Tongue (tissue), 2 donors: ENCODE measurements around the gene KCNIP1. TPM values are rescaled to one million over a fixed set of nuclear protein-coding genes. Genes with fewer than 3 reads are reported as not detected.

Experiments
- DNase-seq: peaks from one replicate; pipeline ENCODE4 v3.0.0-alpha.2; 2015
- total RNA-seq: library from RNA; depleted of rRNA; stranded (reverse); fragments of >200 nt; gene quantifications from one replicate; pipeline ENCODE4 v1.2.3, GENCODE V29; 2014

The KCNIP1 gene
- total RNA-seq, 1 donor from 2014 or later, result 4.2 TPM

DNA sequence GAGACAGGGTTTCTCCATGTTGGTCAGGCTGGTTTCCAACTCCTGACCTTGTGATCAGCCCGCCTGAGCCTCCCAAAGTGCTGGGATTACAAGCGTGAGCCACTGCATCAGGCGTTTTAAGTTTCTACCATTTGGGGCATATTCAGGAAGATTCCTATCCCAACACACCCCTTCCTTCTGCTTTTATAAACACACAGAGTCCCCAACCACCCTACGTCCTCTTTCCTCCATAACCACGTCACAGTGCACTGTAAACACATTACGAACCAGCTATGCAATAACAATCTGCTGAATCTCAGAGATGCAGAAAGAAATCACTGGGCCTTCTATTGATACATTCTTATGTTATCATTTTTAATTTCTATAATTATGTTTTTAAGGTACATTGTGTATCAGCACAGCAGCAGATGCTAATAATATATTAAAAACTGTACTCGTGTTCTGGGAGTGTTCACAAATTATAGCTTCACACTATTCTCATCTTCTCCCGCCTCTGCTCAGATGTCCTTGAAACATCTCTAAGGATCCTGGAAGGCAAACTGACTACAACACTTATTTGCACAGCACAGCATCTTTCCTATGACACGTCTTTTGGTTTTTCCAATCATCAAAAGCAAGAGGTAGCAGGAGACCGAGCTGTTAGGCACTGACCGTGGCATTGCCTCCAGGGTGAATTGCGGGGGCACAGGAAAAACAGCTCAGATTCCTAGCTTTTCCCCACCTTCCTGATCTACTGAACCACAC is 60.2 kb downstream of the KCNIP1 start:
- no peak for DNase-seq

DNA sequence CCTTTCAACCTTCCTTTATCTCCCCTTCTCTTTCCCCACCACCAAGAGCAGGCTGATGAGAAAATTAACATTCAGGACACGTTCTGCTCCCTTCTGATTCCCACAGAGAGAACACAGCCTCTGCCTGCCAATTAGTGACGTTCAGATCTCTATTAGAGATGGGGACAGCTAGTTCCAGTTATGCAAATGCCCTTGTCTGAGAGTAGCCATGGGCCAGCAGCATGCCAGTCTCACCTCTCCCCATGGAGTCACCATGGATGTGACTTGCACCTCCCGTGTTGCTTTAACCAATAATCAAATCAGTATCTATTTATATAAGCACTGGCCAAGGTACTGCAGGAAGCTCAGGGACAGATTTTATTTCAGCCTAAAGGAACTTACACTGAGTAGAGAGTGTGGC is 61.3 kb downstream of the KCNIP1 start:
- no peak for DNase-seq

DNA sequence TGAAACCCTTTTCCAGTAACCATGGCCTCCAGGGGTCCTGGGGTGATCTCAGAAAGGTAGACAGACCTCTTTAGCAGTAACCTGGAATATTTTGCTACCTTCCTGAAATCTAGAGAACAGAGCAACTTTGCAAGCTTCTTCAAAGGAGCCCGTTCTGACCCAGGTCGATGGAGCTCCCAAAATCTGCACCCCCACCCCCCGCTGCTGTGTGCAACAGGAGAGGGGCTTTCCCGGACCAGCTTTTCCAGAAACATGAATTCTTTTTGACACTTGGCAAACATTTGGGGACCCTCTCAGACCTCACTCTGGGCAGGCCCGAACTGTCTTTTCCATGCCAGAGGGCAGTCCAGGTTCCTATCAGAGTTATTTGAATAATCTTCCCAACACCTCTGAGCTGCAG is 65.3 kb downstream of the KCNIP1 start:
- no peak for DNase-seq

DNA sequence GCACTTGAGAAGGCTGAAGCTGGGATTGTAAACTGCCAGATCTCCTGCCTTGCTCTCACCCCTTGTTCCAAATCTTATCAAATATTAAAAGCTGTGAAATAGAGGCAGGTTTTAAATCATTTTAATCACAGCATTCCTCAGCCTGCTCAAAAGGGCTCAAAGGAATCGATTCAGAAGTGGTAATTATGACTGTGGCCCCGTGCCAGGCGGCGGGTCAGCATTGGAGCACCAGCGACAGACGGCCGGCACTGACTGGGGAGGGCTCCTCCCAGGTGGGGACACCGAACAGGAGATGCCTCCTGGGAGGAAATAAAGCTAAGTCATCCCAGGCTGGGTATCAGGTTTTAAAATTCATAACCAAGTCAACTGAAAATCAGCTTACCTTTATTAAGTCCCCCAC is 66.7 kb downstream of the KCNIP1 start:
- no peak for DNase-seq

DNA sequence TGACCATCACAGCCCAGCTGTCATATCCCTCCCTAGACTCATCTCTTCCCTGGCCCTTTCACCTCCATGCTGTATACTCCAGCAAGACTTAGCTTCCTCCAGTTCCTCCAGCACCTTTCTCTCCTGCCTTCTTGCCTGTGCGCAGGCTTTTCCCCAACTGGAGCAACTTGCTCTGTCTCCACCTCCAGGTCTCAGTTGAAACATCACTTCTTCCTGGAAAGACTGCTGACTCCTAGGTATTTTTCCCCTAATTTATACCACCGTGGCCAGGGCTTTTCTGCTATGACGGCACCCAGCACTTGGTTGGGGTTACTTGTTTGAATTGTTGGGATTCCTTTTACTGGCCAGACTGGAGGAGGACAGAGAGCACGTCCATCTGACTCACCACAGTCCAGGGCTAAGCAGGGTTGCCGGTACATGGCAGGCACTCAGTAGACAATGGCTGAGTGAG is 67.5 kb downstream of the KCNIP1 start:
- DNase-seq, result no peak

DNA sequence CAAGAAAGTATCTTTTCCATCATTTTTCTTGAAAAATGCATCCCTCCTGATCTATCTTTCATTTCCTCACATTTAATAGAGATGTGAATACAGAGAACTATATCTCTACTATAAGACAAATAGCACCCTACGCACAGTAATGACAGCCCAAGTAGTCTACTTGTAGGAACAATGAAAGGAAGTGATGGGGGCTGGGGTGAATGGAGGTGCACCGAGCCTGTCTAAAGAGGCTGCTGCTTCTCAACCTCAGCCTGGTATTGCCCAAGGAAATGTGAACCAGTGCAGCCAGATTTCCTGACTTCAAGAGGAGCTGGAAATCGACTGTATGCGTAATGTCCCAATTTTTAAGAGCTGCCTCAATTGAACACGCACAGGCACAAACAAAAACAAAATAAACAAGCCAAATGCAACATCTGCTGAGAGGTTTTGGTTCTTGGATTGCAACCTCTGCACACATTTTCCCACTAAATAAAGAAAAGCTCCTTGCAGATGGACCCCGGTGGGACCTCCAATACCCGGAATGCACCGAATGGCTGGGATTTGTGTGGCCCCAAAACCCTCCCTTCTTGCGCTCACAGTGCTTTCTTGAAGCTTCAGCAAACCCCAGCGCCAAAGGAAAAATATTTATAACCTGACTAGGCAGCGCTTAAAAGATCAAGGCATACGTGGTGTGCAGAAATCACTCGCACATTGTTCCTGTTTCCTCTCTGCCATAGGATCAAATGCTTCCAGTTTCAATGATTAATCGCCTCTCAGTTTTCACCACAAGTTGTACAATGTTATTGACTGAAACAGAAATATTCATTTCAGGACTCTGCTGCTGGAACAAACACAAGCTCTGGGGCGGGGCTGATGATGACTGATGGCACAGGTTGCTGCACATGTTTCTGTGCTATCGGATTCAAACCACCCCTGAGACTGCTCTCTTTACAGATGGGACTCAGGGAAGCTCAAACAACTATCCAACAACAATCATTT is 68.3 kb downstream of the KCNIP1 start:
- peak; percentile 36 for DNase-seq

DNA sequence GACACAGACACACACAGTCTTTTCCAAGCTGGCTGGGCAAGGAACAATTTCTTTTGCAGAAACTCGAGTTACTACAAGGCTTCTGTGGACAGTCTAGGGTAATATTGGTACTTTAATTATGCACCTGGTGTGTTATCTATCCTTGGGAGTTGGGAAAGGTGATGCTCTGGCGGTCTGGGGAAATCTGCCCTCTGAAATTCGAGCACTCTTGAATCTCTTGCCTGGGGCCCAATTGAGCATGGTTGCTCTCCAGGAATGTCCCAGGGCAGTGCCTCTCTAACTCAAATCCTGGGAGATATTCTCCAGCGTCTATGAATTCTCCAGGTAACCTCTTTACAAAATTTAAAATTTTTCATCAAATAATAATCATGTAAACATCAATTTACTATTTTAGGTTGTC is 69.3 kb downstream of the KCNIP1 start:
- DNase-seq, result no peak

DNA sequence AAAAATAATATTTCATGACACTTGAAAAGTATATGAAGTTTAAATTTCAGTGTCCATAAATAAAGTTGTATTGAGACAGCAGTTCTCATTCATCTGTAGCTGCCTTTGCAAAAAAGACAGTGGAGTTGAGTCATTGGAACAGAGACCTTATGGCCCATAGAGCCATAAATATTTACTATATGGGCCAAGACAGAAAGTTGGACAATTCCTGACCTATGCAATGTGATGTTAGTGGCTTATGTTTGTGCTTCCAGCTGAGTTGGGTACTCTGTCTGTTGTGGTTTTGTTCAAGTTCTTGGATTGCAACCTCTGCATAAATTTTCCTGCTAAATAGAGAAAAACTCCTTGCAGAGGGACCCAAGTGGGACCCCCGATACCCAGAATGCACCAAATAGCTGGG is 69.8 kb downstream of the KCNIP1 start:
- DNase-seq, result no peak

DNA sequence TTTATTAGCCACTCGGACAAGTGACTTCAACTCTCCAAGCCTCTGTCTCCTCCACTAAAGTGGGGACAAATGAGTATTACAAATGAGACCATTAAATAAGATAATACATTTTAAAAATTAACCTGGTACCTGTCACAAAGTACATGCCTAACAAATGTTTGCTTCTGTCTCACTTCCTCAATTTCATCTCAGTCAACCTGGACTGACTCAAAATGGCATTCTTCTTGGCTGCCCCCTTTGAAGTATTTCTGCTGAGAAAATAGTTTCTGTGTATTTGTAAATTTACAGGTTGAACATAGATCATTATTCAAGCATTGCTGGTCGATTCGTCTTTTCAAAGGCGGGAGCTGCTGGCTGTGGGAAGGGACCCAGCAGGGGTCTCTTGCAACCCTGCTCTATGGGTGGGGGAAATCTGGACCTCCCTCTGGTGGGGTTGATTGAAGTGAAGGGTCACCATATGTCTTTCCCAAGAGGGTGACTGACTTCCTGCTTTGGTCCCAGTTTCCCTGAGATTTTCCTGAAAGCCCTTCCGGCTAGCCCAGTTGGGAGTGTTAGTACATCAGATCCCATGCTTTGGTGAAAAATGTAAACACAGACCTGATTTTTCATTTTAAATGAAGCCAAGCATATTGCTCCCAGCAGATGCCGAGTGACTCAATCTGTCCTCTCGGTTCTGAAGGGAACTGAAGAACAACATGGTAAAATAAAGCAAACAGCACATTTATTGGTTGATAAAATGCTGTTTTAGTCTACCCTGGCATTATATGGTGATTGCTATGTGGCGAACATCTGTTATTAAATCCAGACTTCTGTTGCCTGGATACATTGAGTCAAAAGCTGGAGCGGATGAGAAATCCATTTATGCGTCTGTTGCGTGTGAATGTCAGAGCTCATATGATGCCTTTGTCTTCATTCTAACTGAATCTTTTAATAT is 73.0 kb downstream of the KCNIP1 start:
- DNase-seq, result peak; percentile 49

DNA sequence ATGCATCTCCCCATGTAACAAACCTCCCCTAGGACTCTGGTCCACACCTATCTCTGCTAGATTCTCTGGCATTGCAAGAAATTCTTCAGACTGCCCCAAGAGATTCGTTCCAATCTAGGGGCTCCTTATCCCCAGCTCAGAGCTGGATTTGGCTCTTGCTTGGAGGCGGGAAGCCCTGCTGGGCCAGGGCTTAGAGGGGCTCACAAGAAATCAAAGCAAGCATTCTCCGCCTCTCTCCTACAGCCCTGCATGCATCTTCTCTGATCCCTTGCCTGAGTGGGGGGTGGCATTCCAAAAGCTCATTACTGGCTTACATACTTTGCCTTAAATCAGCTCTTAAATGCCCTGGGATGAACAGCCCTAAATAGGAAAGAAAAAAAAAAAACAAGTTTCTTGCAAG is 75.8 kb downstream of the KCNIP1 start:
- DNase-seq, result no peak

DNA sequence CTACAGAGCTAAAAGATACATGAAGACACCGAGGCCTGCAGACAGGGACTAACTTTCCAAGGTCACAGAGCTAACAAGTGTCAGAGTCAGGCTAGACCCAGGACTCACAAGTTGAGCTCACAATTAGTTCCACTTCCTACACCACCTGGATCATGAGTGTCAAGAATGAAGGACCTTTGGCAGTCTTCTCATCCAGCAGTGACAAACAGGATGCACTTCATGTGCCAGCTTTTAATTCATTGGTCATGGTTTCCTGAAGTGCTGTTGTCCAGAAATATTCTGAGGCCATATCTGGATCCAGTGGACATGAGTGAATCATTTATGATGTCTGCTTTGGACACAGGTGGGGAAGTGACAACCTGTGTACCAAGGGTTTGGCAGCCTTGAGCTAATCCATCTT is 77.4 kb downstream of the KCNIP1 start:
- DNase-seq, result no peak

DNA sequence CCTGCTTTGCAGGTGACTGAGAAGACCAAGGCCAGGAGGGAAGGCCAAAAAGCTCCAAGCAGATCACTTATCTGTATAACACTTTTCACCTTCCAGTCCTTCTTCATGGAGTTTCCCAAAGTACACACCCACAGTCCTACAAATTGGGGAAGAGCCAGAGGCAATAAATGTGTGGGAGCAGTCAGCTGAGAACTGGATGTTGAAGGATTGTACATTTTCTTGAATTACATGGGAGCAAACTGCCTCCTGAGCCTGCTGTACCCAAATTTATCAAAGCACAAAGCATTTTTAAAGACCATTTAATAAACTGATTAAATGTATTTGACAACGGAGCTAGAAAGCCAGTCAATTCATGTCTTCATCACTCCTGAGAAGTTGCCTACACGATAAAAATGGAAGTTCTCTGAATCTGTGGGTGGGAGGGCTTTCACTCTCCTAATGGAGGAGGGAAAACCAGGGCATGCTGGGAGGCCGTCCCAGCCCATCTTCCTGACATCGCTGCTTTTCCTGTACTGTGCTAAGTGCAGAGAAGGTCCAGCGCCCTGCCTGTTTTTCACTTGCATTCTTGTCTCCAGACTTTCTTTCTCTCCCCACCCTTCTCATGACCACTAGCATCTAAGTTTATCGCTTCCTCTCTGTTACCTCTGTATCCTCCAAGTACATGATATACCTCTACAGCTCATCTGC is 79.0 kb downstream of the KCNIP1 start:
- DNase-seq, result no peak

DNA sequence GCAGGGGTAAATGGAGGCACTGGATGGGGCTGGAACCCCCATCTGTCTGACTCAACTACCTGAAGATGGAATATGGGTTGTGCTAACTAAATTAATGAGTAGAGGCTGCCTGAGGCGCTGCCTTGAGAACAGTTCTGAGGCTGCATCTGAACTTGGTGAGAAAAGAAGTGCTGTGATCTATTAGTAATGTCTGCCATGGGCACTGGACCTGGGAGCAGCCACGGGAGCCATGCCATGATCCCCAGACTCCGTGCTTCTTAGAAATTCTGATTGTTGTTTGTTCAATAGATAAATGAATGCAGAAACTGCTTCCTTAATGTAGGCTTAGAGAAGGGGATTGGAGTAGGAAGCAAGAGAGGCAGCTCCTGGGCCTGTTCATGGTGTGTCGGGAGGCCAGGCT is 80.2 kb downstream of the KCNIP1 start:
- no peak for DNase-seq

DNA sequence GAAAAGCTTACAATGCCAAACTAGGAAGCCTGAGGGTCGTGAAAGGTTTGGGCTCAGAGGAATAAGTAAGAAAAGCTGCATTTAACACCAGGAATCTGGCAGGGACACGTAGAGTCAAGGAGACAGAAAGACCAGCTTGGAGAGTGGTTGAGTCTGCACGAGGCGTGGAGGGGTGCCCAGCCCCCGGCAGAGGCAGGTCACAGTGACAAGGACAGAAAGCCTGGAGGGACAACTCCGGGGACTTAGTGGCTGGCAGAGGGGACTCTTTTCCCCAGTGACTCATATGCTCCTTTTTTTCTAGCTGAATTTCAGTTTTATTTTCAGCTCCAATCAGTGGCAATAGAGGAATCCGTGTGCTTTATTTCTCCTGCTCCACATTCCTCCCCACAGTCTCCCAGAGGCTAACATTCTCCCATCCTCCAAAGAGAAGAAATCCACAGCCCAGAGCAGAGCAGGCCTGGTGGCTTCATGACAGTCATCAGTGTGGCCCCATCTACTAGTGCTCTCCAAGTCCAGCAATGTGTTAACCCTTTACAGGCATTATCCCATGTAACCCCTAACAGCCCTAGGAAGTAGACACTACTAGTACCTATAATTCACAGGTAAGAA is 80.7 kb downstream of the KCNIP1 start:
- DNase-seq, result no peak

DNA sequence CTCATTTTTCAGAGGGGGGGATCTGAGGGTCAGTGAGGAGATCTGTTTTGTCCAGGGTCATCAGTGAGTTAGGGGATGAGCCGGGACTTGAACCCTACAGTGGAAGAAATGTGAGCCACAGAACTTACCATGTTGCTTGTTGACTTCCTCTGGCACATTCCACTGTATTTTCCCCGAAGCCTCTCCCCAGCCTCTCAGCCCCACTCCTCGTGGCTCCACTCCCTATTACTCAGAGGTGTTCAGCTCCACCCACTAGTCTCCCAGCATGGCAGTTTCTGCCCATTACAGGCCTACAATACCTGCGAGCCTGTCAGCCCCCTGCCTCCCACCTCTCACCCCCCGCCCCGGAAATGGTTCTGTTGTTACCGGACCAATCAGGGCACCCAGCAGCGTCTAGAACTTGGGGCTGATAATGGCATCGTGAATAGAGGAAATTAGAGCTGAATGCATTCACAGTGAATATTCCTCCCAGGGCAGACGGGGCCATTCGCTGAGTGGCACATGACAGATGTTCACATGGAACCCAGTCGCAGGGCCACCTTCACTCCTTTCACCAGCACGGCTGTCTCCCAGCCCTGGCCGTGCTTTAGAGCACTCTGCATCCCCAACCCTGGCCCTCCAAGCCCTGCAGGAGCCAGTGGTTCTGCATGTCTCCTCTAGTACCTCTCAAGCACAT is 81.6 kb downstream of the KCNIP1 start:
- no peak for DNase-seq

DNA sequence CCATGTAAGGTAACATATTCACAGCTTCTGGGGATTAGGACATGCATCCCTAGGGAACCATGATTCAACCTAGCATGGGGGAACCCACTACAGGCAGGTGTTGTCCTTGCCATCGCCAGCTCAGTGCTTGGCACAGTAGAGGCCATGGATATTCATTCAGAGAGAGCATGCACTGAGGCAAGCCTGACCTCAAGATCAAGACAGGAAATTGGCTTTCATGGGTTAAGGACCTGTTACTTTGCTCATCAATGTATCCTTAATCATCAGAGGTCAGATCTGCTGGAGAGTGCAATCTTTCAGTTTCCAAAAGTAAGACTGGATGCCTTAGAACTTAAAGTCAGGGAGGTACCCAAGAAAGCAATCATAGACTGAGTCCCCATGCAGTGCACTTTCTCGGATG is 84.0 kb downstream of the KCNIP1 start:
- DNase-seq, result no peak

DNA sequence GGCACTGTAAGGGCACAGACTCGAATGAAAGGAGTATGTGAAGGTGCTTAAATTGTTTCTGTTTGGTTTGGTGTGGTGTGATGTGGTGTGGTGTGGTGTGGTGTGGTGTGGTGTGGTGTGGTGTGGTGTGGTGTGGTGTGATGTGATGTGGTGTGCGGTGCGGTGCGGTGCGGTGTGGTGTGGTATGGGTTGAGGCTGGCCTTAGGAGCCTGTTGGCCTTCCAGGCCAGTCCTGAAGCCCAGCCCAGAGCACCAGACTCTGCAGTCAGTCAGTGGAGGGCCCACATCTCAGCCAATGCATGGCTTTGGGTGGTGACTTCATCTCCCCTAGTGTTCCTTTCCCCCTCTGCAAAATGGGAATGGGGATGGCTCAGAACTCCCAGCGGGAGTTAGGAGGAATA is 85.8 kb downstream of the KCNIP1 start:
- DNase-seq, result no peak

DNA sequence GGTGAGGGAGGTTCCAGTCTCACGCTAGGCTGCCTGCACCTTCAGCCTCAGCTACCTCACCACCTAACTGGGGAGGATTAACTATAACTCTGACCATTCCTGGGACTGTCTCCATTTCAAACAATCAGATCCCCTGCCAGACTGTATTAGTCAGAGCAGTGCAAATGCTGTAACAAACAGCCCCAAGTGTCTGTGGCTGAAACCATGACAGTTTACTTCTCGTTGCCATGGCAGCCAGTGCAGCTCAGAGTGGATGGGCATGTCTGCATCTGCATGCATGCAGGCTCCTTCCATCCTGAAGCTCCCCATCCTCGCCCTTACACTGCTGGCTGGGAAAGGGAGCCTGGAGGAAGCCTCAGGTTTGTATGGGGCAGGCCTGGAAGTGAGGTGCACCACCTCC is 86.7 kb downstream of the KCNIP1 start:
- DNase-seq, result no peak

DNA sequence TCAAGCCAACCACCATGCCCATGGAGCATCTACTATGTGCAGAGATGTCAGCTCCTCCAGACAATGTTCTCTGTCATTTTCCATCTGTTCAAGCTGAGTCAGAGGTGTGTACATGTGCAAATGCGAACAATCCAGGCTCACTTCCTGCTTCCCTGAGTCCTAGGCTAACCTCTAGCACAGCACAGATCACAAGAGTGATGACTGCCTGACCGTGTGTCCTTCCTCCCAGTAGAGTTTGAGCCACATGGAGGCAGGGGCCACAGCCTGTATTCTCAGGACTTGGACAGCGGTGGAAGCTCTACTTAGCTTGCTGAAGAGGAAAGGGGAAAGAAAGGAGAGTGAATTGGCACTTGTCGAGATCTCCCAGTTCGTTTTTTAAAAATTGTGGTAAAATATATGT is 87.2 kb downstream of the KCNIP1 start:
- no peak for DNase-seq

DNA sequence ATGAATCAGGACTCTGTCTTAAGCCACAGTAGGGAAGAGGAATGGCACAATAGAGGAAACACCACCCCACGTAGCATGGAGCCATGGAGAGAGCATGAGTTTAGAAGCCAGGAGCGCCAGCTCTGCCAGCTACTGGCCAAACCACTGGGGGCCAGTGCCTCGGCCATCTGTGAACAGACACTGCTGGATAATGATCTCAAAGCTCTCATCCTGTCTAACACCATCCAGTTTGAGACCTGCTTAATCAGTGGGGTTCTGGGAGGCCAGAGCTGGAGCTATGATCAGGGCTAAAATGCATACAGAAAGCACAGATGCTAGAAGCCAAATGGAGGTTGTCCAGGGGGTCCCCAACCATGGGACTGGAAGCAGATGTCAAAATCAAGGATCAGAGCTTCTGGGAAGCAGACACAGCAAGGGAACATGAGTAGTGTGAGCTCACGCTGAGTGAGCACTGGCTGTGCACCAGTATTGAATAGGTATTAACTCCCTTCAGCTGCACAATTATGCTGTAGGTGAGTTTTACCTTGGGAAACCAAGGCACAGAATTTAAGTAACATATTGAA is 92.7 kb downstream of the KCNIP1 start:
- no peak for DNase-seq
